SH-SY5Y (cell line): ENCODE data around the gene PRKCD.

Experiments
- GATA2 ChIP-seq: IDR thresholded peaks from 2 replicates; pipeline ENCODE4 v1.6.1; 2011; ENCODE audit warnings: mild to moderate bottlenecking, low read depth, low read length
- GATA3 ChIP-seq: IDR thresholded peaks from 2 replicates; pipeline ENCODE4 v1.6.1; 2011; ENCODE audit warnings: low read depth, mild to moderate bottlenecking, low read length, moderate library complexity

DNA sequence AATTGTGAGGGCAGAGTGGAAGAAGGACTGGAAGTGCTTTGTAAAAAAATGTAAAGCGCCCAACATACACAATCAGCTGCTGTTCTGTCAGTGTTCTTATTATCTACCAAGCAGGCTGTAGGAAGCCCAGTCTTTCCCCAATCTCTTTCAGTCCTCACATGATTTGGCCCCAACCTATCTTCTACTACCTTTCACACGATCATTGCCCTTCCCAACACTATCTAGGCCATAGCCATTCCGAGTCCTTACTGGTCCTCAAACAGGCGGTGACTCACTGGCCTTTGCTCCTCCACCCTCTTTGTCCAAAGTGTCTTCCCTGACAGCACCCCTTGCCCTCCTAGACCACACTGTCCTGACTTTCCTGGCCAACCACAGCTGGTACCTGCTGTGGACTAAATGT is 29.9 kb upstream of the PRKCD start:
- no peak for TF ChIP-seq GATA2
- no peak for TF ChIP-seq GATA3
